H9 (cell line): ENCODE results near the gene TFF1. TPM values are rescaled to one million over a fixed set of nuclear protein-coding genes. Genes with fewer than 3 reads are reported as not detected.

ENCODE experiments used
- DNase-seq: peaks from one replicate; pipeline ENCODE4 v3.0.0-alpha.2; 2017
- H2AFZ ChIP-seq: one replicate; pipeline ENCODE4 v1.6.1; 2013; ENCODE audit warnings: mild to moderate bottlenecking, low read length, control low read depth, moderate library complexity
- H2AK5ac ChIP-seq: 2 replicates; pipeline ENCODE4 v1.6.1; 2013; ENCODE audit warnings: low read length, control low read depth, mixed read lengths; ENCODE audit not compliant: insufficient read length
- H2BK120ac ChIP-seq: one replicate; pipeline ENCODE4 v1.6.1; 2013; ENCODE audit warnings: low read depth, mild to moderate bottlenecking, low read length, control low read depth, inconsistent platforms; ENCODE audit not compliant: poor library complexity, severe bottlenecking
- H2BK12ac ChIP-seq: 2 replicates; pipeline ENCODE4 v1.6.1; 2013; ENCODE audit warnings: low read length, control low read depth, mixed read lengths, low read depth; ENCODE audit not compliant: insufficient read length
- H2BK15ac ChIP-seq: 2 replicates; pipeline ENCODE4 v1.6.1; 2013; ENCODE audit warnings: low read depth, low read length, control low read depth
- H2BK20ac ChIP-seq: one replicate; pipeline ENCODE4 v1.6.1; 2013; ENCODE audit warnings: low read depth, mild to moderate bottlenecking, low read length, control low read depth, inconsistent platforms; ENCODE audit not compliant: poor library complexity, severe bottlenecking
- H2BK5ac ChIP-seq: 2 replicates; pipeline ENCODE4 v1.6.1; 2013; ENCODE audit warnings: low read length, control low read depth, mixed read lengths; ENCODE audit not compliant: insufficient read length
- H3K14ac ChIP-seq: 2 replicates; pipeline ENCODE4 v1.6.1; 2013; ENCODE audit warnings: low read length, control low read depth; ENCODE audit not compliant: insufficient read depth
- H3K18ac ChIP-seq: 2 replicates; pipeline ENCODE4 v1.6.1; 2013; ENCODE audit warnings: low read depth, mild to moderate bottlenecking, mixed read lengths, low read length, control low read depth; ENCODE audit not compliant: insufficient read length
- H3K23ac ChIP-seq: 2 replicates; pipeline ENCODE4 v1.6.1; 2013; ENCODE audit warnings: low read length, control low read depth, mixed read lengths, low read depth; ENCODE audit not compliant: insufficient read length
- H3K23me2 ChIP-seq: 2 replicates; pipeline ENCODE4 v1.6.1; 2013; ENCODE audit warnings: low read depth, mild to moderate bottlenecking, mixed read lengths, low read length, control low read depth; ENCODE audit not compliant: insufficient read length, poor library complexity, severe bottlenecking
- H3K27ac ChIP-seq: 2 replicates; pipeline ENCODE4 v1.5.1; 2013; ENCODE audit warnings: low read length, control low read depth, mixed read lengths, low read depth; ENCODE audit not compliant: insufficient read length
- H3K27me3 ChIP-seq: 2 replicates; pipeline ENCODE4 v1.6.1; 2013; ENCODE audit warnings: low read length, control low read depth, inconsistent platforms; ENCODE audit not compliant: insufficient read depth
- H3K4ac ChIP-seq: 2 replicates; pipeline ENCODE4 v1.6.1; 2013; ENCODE audit warnings: low read depth, mild to moderate bottlenecking, control low read depth, inconsistent platforms, low read length, moderate library complexity
- H3K4me1 ChIP-seq: 2 replicates; pipeline ENCODE4 v1.6.1; 2013; ENCODE audit warnings: low read length, control low read depth, inconsistent platforms; ENCODE audit not compliant: insufficient read depth
- H3K4me2 ChIP-seq: 2 replicates; pipeline ENCODE4 v1.6.1; 2013; ENCODE audit warnings: low read length, control low read depth, mixed read lengths; ENCODE audit not compliant: insufficient read length, insufficient read depth
- H3K56ac ChIP-seq: 2 replicates; pipeline ENCODE4 v1.6.1; 2013; ENCODE audit warnings: low read depth, mild to moderate bottlenecking, mixed read lengths, low read length, control low read depth; ENCODE audit not compliant: insufficient read length
- H3K79me1 ChIP-seq: 2 replicates; pipeline ENCODE4 v1.6.1; 2013; ENCODE audit warnings: low read depth, mild to moderate bottlenecking, moderate library complexity, low read length, control low read depth, inconsistent platforms; ENCODE audit not compliant: insufficient read depth, poor library complexity, severe bottlenecking
- H3K79me2 ChIP-seq: 2 replicates; pipeline ENCODE4 v1.6.1; 2013; ENCODE audit warnings: low read length, control low read depth, inconsistent platforms; ENCODE audit not compliant: insufficient read depth
- H3K9ac ChIP-seq: 2 replicates; pipeline ENCODE4 v1.6.1; 2013; ENCODE audit warnings: low read length, control low read depth, mixed read lengths; ENCODE audit not compliant: insufficient read length; ENCODE audit errors: extremely low read depth
- H3K9me3 ChIP-seq: one replicate; pipeline ENCODE4 v1.6.1; 2013; ENCODE audit warnings: low read depth, low read length, inconsistent platforms; ENCODE audit not compliant: control insufficient read depth
- H3T11ph ChIP-seq: one replicate; pipeline ENCODE4 v1.6.1; 2013; ENCODE audit warnings: mild to moderate bottlenecking, low read length, control low read depth, inconsistent platforms
- H4K20me1 ChIP-seq: one replicate; pipeline ENCODE4 v1.6.1; 2013; ENCODE audit not compliant: control insufficient read depth, insufficient read length, insufficient read depth
- H4K5ac ChIP-seq: 2 replicates; pipeline ENCODE4 v1.6.1; 2013; ENCODE audit warnings: low read depth, mild to moderate bottlenecking, mixed read lengths, low read length, control low read depth; ENCODE audit not compliant: insufficient read length
- H4K8ac ChIP-seq: replicated peaks from 2 replicates; pipeline ENCODE4 v1.6.1; 2013; ENCODE audit warnings: low read length, control low read depth, mixed read lengths, low read depth; ENCODE audit not compliant: insufficient read length
- H4K91ac ChIP-seq: 2 replicates; pipeline ENCODE4 v1.6.1; 2013; ENCODE audit warnings: low read depth, mild to moderate bottlenecking, moderate library complexity, mixed read lengths, low read length, control low read depth; ENCODE audit not compliant: insufficient read length
- H3K27ac Mint-ChIP-seq, 3 experiments: 2 replicates in 2 of 3; 3 replicates in 1 of 3; pipeline ENCODE4 v1.8.0; 2020 to 2021; ENCODE audit warnings: mixed read lengths in 3 of 3, mild to moderate bottlenecking in 1 of 3, moderate library complexity in 1 of 3
- H3K27me3 Mint-ChIP-seq: 2 replicates; pipeline ENCODE4 v1.8.0; 2021; ENCODE audit warnings: low read depth, mild to moderate bottlenecking, moderate library complexity, mixed read lengths
- H3K36me3 Mint-ChIP-seq, 3 experiments: 2 replicates in 2 of 3; 3 replicates in 1 of 3; pipeline ENCODE4 v1.8.0; 2020 to 2021; ENCODE audit warnings: low read depth in 3 of 3, mixed read lengths in 3 of 3; ENCODE audit not compliant: insufficient read depth in 1 of 3
- H3K4me1 Mint-ChIP-seq, 2 experiments: 2 replicates each; pipeline ENCODE4 v1.8.0; 2020; ENCODE audit warnings: mixed read lengths in 2 of 2
- H3K4me3 Mint-ChIP-seq, 2 experiments: 2 replicates in 1 of 2; 3 replicates in 1 of 2; pipeline ENCODE4 v1.8.0; 2020 to 2021; ENCODE audit warnings: mild to moderate bottlenecking in 2 of 2, mixed read lengths in 2 of 2, moderate library complexity in 1 of 2
- H3K9me3 Mint-ChIP-seq, 2 experiments: 2 replicates in 1 of 2; 3 replicates in 1 of 2; pipeline ENCODE4 v1.8.0; 2020; ENCODE audit warnings: mild to moderate bottlenecking in 2 of 2, mixed read lengths in 2 of 2, moderate library complexity in 1 of 2
- WGBS: extraction: QIAGEN DNeasy Blood & Tissue Kit; methylation state at CpG from one replicate; pipeline ENCODE4 v1.1.7; 2013; ENCODE audit warnings: missing lambda C conversion rate, low lambda C conversion rate, mixed read lengths; ENCODE audit not compliant: insufficient read length; ENCODE audit errors: extremely low coverage; 5-methylcytosine and 5-hydroxymethylcytosine counted together
- total RNA-seq: library from RNA; stranded (reverse); gene quantifications from 2 replicates; pipeline ENCODE4 v1.2.1, GENCODE V29; 2021
- TF ChIP-seq, protein P1 (sequence below): fragments of 200-600 bp; sonication (generic); conservative IDR thresholded peaks from 3 replicates; pipeline ENCODE4 v1.8.0; 2021; ENCODE audit warnings: antibody characterized with exemption, mild to moderate bottlenecking

TFF1 gene
- total RNA-seq, 1 experiment from 2014 or later = not detected

DNA sequence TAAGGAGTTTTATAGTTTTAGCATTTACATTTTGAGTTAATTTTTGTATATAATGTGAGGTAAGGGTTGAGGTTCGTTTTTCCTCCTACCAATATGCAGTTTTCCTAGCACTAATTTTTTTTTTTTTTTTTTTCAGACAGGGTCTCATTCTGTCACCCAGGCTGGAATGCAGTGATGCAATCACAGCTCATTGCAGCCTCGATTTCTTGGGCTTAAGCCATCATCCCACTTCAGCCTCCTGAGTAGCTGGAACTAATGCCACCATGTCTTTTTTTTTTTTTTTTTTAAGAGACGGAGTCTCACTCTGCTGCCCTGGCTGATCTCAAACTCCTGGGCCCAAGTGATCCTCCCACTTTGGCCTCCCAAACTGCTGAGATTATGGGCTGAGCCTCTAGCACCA lies 34.8 kb upstream of the TFF1 start:
- Mint-ChIP-seq H3K9me3 (no peaks in the 10 kb centered on the region), H3K4me3 (no peak overlapping the region), H3K27ac (no peak overlapping the region), H3K27me3 (peaks cover 3% of the 10 kb centered on the region), H3K36me3 (no peaks in the 10 kb centered on the region), H3K4me1 (peaks cover 13 to 16% of the 10 kb centered on the region in 2 experiments)
- no peak overlapping the region for H3K4ac ChIP-seq
- H3K4me1 ChIP-seq = no peaks in the 10 kb centered on the region
- no peak overlapping the region for H3K23ac ChIP-seq
- no peak overlapping the region for H2BK12ac ChIP-seq
- H2BK15ac ChIP-seq = no peak overlapping the region
- no peak overlapping the region for H3T11ph ChIP-seq
- no peak overlapping the region for H2BK5ac ChIP-seq
- no peak overlapping the region for H3K9ac ChIP-seq
- no peaks in the 10 kb centered on the region for H4K20me1 ChIP-seq
- no peak overlapping the region for H2AFZ ChIP-seq
- H4K8ac ChIP-seq = no peak overlapping the region
- no peaks in the 10 kb centered on the region for H3K9me3 ChIP-seq
- no peak overlapping the region for H3K18ac ChIP-seq
- no CpG with 5 or more reads among the region's 3 CpGs for WGBS
- H2BK20ac ChIP-seq = no peak overlapping the region
- no peak overlapping the region for H3K4me2 ChIP-seq
- no peaks in the 10 kb centered on the region for H3K79me1 ChIP-seq
- H4K91ac ChIP-seq = no peak overlapping the region
- H3K27me3 ChIP-seq = no peaks in the 10 kb centered on the region
- no peak overlapping the region for H3K14ac ChIP-seq
- no peak overlapping the region for H4K5ac ChIP-seq
- no peak overlapping the region for H3K27ac ChIP-seq
- H3K56ac ChIP-seq = no peak overlapping the region
- TF ChIP-seq, protein P1, sequence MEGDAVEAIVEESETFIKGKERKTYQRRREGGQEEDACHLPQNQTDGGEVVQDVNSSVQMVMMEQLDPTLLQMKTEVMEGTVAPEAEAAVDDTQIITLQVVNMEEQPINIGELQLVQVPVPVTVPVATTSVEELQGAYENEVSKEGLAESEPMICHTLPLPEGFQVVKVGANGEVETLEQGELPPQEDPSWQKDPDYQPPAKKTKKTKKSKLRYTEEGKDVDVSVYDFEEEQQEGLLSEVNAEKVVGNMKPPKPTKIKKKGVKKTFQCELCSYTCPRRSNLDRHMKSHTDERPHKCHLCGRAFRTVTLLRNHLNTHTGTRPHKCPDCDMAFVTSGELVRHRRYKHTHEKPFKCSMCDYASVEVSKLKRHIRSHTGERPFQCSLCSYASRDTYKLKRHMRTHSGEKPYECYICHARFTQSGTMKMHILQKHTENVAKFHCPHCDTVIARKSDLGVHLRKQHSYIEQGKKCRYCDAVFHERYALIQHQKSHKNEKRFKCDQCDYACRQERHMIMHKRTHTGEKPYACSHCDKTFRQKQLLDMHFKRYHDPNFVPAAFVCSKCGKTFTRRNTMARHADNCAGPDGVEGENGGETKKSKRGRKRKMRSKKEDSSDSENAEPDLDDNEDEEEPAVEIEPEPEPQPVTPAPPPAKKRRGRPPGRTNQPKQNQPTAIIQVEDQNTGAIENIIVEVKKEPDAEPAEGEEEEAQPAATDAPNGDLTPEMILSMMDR = no peak
- no peak overlapping the region for H2BK120ac ChIP-seq
- no peak overlapping the region for H2AK5ac ChIP-seq
- no peak for DNase-seq
- H3K23me2 ChIP-seq = no peaks in the 10 kb centered on the region
- no peaks in the 10 kb centered on the region for H3K79me2 ChIP-seq
